Tibial nerve (tissue), 4 donors: ENCODE results near the gene GALNT13.

Experiments
- CTCF ChIP-seq, 5 experiments: fragments of 200-600 bp in 3 of 5; fragments of 450-650 bp in 2 of 5; sonication (generic) in 3 of 5; IDR thresholded peaks; one replicate each; pipeline ENCODE4 v1.5.1; 2016 to 2019; ENCODE audit warnings: antibody characterized with exemption in 5 of 5, mild to moderate bottlenecking in 3 of 5, moderate library complexity in 2 of 5
- EP300 ChIP-seq, 2 donors: sonication (generic); formaldehyde crosslinking; IDR thresholded peaks; one replicate each; pipeline ENCODE4 v1.6.1; 2017; ENCODE audit warnings: antibody characterized with exemption in 2 of 2, mild to moderate bottlenecking in 1 of 2
- POLR2A ChIP-seq, 2 donors: fragments of 450-650 bp; IDR thresholded peaks; one replicate each; pipeline ENCODE4 v1.6.1; 2017; ENCODE audit warnings: antibody characterized with exemption in 2 of 2, mild to moderate bottlenecking in 2 of 2, moderate library complexity in 2 of 2

DNA sequence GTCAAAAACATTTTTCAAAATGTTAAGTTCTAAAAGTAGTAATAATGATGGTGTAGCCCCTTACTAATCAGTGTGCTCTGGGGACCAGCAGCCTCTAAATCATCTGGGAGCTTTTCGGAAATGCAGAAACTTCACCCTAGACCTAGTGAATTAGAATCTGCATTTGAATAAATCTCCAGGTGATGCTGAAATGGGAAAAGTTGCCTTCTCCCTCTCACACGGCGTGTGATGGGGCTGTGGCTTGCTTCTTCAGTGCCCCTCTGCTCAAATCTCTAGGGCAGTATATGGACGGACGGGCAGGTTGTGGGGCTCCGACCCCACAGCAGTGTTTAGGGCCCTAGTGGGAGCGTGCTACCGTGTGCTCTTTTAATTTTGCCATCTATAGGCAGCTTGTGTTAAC is 368.6 kb downstream of the GALNT13 start:
- TF ChIP-seq CTCF (IDR thresholded peaks at IDR 0.05) (no peak), POLR2A (IDR thresholded peaks at IDR 0.05) (no peak), EP300 (IDR thresholded peaks at IDR 0.05) (no peak)
